GM19452 (cell line): ENCODE data around the gene SLC22A23.
"Not testable (repeated sequence)": the region's sequence is repeated elsewhere in the genome, so short reads cannot be mapped to it uniquely, and the experiment has no call there.

Source experiments
- ATAC-seq: cut with Tn5 transposase; IDR thresholded peaks from one replicate; pipeline ENCODE4 v1.9.1; 2021; ENCODE audit not compliant: unreplicated experiment

Gene SLC22A23

DNA sequence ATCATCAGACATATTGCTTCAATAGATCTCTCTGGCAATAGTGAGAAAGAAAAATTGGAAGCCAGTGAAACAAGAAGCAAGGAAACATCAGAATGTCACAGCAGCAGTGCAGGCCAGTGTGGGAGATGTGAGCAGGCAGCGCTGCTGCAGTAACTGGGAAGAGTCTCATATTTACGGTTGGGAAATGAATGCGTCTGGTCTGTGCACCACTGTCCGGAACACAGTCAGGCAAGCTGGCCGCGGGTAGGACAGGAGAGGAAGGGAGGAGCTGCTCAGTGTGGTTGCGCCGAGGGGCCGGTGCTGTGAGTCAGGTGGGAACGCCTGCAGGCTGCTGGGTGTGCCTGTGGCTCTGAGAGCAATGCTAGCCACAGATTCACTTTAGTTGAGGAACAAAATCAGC lies 204.5 kb downstream of the SLC22A23 start:
- no peak for ATAC-seq

GRCh38 chr6:3251462-3252314 lies 205.2 kb downstream of the SLC22A23 start:
- no peak for ATAC-seq

- ATAC-seq, result no peak
Measured at GRCh38 chr6:3250231-3250675, 206.6 kb downstream of the SLC22A23 start.

- no peak for ATAC-seq
Measured at GRCh38 chr6:3249821-3250220, 207.0 kb downstream of the SLC22A23 start.

DNA sequence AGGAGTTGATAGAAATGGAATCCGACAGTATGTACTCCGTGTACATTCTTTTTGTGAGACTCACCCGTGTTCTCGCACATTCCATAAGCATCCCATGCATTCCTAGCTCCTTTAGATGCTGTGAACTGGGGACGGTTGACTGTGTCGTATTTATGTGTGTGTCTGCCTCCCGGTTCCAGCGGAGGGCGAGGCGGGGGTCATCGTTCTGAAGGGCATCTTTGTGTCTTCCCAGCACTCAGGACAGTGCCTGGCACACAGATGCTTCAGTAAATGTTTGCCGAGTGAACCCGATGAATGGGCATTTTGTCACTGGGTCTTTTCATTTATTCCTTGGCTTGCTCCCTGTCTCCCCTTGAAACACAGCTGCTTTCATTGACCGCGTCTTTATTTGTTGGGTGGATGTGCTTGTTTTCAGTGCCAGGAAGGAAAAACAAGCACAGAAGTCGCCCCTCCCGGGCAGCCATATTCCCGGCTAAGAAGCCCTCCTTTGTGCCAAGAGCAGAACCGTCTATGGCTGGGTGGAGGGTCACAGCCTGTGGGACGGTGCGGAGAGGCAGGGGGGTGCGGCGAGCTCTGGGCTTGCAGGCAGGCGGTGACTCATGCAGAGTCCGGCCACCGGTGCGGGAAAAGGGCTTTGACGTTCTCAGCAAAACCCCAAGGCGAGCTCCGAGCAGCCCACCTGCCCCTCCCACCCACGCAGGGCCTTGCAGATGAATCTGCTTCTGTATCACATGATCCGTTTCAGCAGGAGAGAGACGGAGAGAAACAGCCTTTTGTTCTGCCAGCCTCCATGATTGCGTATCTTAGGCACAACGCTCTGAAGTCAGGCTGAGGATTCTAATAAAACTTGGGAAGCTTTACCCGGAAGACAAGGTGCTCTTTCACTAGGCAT lies 209.3 kb downstream of the SLC22A23 start:
- no peak for ATAC-seq

DNA sequence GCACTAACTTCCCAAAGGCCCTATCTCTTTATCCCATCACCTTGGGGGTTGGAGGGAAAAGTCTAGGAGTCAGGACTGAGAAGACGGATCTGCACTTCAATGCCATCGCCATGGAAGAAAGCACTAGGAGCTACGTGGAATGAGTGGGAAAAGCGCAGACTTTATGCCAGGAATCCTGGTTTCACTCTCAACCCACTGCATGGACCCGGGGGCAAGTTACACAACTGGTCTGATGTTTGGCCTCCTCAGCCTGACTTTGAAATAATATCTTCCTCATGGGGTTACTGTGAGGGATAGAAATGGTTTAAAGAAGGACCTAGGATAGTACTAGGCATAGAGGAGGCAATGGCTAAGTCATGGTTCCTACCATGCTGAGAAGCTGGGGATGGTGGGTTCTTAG lies 211.6 kb downstream of the SLC22A23 start:
- ATAC-seq, result no peak

- not testable (repeated sequence) for ATAC-seq
Measured at GRCh38 chr6:3244832-3245161, 212.1 kb downstream of the SLC22A23 start.

- ATAC-seq, result no peak
Measured at GRCh38 chr6:3244003-3244831, 212.6 kb downstream of the SLC22A23 start.

- ATAC-seq, result no peak
Measured at GRCh38 chr6:3242768-3243167, 214.1 kb downstream of the SLC22A23 start.

DNA sequence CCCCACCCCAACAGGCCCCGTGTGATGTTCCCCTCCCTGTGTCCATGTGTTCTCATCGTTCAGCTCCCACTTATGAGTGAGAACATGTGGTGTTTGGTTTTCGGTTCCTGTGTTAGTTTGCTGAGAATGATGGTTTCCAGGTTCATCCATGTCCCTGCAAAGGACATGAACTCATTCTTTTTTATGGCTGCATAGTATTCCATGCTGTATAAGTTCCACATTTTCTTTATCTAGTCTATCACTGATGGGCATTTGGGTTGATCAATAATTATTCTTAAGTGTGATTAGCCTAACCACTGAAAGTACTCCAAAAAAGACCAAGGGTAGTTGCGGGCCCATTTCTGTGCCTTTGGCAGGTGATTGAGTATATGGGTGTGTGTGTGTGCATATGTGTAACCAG lies 215.1 kb downstream of the SLC22A23 start:
- ATAC-seq, result not testable (repeated sequence)

DNA sequence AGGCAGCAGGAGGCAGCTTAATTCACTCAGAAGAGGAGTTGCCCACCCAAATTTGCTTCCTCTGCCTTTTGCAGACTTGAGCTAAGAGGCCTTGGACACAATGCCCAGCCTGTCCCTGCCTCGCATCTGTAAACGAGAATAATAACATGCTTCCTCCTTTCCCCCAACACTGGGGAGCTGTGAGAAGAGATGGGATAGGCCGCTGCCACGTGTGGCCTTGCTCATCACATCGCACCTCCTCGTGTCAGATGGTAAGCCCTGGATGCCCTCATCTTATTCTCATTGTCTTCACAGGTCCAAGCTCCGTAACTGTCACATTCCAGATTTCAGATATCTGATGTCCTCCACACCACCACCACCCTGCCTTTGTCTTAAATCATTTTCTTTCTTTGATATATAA lies 216.3 kb downstream of the SLC22A23 start:
- no peak for ATAC-seq

DNA sequence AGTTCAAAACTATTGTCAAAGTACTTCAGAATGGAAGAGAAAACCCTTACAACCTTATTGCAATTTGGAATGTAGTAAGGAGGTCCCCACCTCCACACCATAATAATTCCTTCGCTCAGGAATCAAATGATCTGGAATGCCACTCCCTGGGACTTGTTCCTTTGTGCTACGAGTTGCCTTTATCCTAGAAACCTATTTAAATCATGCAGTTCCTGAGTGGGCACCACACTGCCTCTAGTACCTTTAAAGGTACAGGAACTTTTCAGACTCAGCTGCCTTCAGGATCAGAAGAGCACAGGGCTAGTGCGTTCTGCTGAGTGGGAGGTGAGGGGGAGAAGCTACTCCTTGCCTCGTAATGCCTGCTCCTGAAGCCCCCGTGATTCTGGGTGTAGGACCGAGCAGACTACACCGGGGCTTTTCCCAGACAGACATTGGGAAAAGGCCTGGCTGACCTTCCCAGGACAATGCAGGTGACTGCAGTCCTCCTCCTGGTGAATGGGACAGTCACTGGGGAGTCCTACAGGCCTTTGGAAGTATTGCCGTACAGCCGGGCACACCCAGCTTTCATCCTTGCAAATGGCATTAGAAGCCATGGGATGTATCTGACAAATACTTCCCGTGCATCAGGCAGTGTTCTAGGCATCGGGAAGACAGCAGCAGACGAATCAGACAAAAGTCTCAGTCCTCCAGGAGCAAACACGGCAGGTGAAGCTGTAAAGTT lies 217.6 kb downstream of the SLC22A23 start:
- no peak for ATAC-seq

DNA sequence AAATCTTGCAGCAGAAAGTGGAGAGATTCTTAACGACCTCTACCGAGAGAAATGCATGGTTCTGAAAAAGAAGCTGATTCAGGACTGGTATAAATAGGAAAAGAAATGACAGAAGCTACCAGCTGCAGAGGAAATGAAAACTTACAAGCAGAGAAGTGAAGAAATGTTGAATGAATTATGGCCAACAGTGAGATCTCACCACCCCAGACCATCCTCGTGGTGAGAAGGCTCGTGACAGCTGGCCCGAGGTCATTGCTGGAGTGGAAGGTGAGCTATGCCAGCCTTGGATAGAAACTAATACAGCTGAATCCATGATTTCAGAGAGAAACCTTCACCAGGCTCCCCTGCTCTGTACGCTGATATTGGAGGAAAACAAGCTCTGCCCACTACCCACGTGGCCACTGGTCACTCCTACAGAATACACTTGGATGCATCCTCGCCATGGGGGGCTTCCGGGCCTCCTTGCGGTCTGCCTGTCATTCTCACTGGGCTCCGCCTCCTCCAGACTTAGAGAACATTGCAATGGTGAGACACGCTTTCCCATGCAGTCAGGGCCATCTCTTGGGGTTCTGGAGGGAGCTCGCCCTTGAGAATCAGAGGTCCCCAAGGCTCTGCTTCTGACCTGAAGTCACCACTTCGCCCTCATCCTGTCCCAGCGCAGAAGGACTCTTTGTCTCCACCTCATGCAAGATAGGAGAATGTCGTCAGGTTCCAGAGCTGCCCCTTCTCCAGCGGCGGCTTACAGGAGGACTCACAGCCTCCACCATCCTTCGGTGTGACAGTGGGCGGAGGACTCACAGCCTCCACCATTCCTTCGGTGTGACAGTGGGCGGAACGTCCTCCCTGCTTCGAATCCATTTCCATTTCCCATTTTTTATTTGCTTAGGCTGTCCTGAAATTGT lies 218.8 kb downstream of the SLC22A23 start:
- ATAC-seq, result no peak

GRCh38 chr6:3236005-3236404 lies 220.8 kb downstream of the SLC22A23 start:
- ATAC-seq, result no peak

DNA sequence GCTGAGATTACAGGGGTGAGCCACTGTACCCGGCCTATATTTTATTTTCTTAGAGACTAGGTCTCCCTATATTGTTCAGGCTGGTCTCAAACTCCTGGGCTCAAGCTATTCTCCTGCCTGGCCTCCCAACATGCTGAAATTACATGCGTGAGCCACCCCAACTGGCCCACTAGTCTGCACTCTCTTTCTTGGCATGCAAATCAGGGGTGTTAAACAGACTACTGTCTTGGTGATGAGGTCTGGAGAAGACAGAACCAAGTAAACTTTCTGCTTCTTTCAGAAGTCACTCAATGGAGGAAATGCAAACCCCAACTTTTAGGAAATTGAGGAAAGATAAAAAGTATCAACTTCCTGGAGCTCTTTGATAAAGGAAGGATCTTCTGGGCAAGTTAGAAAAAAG lies 221.4 kb downstream of the SLC22A23 start:
- no peak for ATAC-seq

DNA sequence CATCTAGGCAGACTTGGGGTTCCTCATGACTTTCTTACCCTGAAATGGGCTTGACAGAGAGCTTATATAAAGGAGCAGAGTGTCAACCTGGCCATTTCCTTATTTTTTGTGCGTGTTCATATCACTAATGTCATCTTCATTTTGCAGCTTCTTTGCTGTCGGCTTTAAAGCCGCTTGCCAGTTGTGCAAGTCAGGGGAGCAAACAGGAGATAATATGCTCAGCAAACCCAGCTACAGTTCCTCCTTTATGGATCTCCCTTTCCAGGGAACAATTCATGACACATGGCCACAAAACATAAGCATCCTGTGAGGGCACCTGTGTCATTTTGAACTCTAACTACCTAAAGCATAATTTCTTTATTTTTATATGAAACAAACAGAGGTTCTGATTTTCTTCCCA lies 222.9 kb downstream of the SLC22A23 start:
- ATAC-seq, result no peak

- ATAC-seq, result no peak
Measured at GRCh38 chr6:3233321-3233720, 223.5 kb downstream of the SLC22A23 start.

DNA sequence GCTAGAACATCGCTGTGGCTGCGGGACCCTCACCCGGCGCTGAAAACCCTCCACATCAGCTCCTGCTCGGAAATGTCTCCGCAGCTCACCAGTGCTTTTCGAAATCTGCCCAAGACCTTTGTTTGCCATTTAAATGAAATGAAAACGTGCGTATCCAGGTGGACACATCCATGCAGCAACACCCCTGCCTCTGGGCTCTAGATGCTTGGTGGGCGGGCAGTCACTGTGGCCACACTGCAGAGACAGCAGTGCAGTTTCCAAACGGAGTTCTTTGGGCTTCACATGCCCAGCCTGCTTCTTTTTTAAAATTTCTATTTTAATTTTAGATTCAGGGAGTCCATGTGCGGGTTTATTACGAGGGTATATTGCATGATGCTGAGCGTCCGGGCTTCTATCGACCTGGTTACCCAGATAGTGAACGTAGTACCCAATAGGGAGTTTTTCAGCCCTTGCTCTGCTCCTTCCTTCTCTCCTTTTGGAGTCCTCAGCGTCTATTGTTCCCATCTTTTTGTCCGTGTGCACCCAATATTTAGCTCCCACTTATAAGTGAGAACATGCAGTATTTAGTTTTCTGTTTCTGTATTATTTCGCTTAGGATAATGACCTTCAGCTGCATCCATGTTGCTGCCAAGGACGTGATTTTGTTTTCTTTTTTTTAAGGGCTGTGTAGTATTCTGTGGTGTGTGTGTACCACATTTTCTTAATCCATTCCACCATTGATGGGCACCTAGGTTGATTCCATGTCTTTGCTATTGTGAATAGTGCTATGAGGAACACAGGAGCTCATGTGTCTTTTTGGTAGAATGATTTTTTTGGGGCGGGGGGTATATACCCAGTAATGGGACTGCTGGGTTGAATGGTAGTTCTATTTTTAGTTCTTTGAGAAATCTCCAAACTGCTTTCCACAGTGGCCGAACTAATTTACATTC lies 224.6 kb downstream of the SLC22A23 start:
- no peak for ATAC-seq
